ENCODE measurements around the gene TCF15.
A peak's percentile ranks its signal among the peaks of the same experiment; 100 is the strongest.

Gene TCF15

GRCh38 chr20:576156-576555 is 34.0 kb downstream of the TCF15 start:
- TF ChIP-seq CTCF (conservative IDR thresholded peaks at IDR 0.05; ENCODE audit: low read length), result no peak
- DNase-seq (ENCODE audit: low read depth), result no peak
- H3K4me3 ChIP-seq (ENCODE audit: low read length), result no peak overlapping the region

- H3K4me3 ChIP-seq (ENCODE audit: low read length), result no peak overlapping the region
- no peak for DNase-seq (ENCODE audit: low read depth)
- TF ChIP-seq CTCF (conservative IDR thresholded peaks at IDR 0.05; ENCODE audit: low read length), result no peak
These were observed 34.9 kb downstream of the TCF15 start for GRCh38 chr20:575230-575629.

- H3K4me3 ChIP-seq (ENCODE audit: low read length), result no peak overlapping the region
- TF ChIP-seq CTCF (conservative IDR thresholded peaks at IDR 0.05; ENCODE audit: low read length), result no peak
- no peak for DNase-seq (ENCODE audit: low read depth)
These were observed 35.7 kb downstream of the TCF15 start for GRCh38 chr20:574297-574942.

GRCh38 chr20:573414-574296 is 36.5 kb downstream of the TCF15 start:
- no peak overlapping the region for H3K4me3 ChIP-seq (ENCODE audit: low read length)
- no peak for DNase-seq (ENCODE audit: low read depth)
- TF ChIP-seq CTCF (conservative IDR thresholded peaks at IDR 0.05; ENCODE audit: low read length), result no peak

- no peak for TF ChIP-seq CTCF (conservative IDR thresholded peaks at IDR 0.05; ENCODE audit: low read length)
- DNase-seq (ENCODE audit: low read depth), result no peak
- H3K4me3 ChIP-seq (ENCODE audit: low read length), result no peak overlapping the region
These were observed 37.4 kb downstream of the TCF15 start for GRCh38 chr20:572727-573126.

- no peak for TF ChIP-seq CTCF (conservative IDR thresholded peaks at IDR 0.05; ENCODE audit: low read length)
- H3K4me3 ChIP-seq (ENCODE audit: low read length), result no peak overlapping the region
- DNase-seq (ENCODE audit: low read depth), result peak; percentile 15
These were observed 38.2 kb downstream of the TCF15 start for GRCh38 chr20:571754-572441.
